ENCODE results near the gene CTNNBL1. TPM values are rescaled to one million over a fixed set of nuclear protein-coding genes. Genes with fewer than 3 reads are reported as not detected.

Gene CTNNBL1
- total and polyA plus RNA-seq, 5 donors: 43.8 to 65.7 (median 54.7) TPM

DNA sequence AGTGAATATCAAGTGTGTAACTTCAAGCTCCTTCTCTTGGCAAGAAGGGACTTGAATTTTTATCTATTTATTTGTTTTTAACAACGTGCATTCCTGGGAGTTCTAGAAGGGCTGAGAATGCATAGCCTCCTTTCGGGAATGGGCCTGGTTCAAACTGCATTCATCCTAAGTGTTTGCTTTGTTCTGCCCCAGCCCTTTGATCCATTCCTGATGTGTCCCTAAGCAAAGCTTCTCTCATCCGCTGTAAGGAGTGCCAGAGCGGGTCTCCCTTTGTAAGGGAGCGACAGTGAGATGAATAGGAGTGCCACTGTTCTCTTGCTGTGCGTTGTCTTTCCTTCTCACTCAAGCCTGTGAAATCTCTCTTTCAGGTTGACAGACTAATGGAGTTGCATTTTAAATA lies 148.1 kb downstream of the CTNNBL1 start:
- intact Hi-C loops (cut with DNase I): no loop called here
- H3K9me3 ChIP-seq (ENCODE audit: control insufficient read depth, low read length): no peaks in the 10 kb centered on the region
- no peaks in the 10 kb centered on the region for H3K4me1 ChIP-seq (ENCODE audit: control insufficient read depth, insufficient read depth, low read length)
- H3K4me3 ChIP-seq (ENCODE audit: low read length): no peak overlapping the region
- no peak overlapping the region for H3K27ac ChIP-seq (ENCODE audit: low read length)
- DNase-seq: no peak
- H3K27me3 ChIP-seq (ENCODE audit: control insufficient read depth, insufficient read depth): no peaks in the 10 kb centered on the region
- 90% methylated on average over 6 of the region's 6 CpGs for WGBS
- no peak for ATAC-seq

GRCh38 chr20:37845241-37845681 lies 151.4 kb downstream of the CTNNBL1 start:
- Histone ChIP-seq H3K9me3 (ENCODE audit: control insufficient read depth, low read length) (no peaks in the 10 kb centered on the region), H3K4me1 (ENCODE audit: control insufficient read depth, insufficient read depth, low read length) (no peaks in the 10 kb centered on the region), H3K27ac (ENCODE audit: low read length) (peak overlapping the region; percentile 60), H3K4me3 (ENCODE audit: low read length) (no peak overlapping the region), H3K27me3 (ENCODE audit: control insufficient read depth, insufficient read depth) (no peaks in the 10 kb centered on the region)
- ATAC-seq: peak; percentile 89 to 91
- intact Hi-C loops (cut with DNase I): no loop called here
- WGBS: 48% methylated on average over 10 of the region's 10 CpGs
- DNase-seq: peak; percentile 40 to 77 (median 76)

- ATAC-seq (no peak), DNase-seq (no peak)
- Histone ChIP-seq H3K4me1 (ENCODE audit: control insufficient read depth, insufficient read depth, low read length) (no peaks in the 10 kb centered on the region), H3K9me3 (ENCODE audit: control insufficient read depth, low read length) (no peaks in the 10 kb centered on the region), H3K27ac (ENCODE audit: low read length) (no peak overlapping the region), H3K27me3 (ENCODE audit: control insufficient read depth, insufficient read depth) (no peaks in the 10 kb centered on the region), H3K4me3 (ENCODE audit: low read length) (no peak overlapping the region)
- WGBS: 81% methylated on average over 5 of the region's 5 CpGs
- intact Hi-C loops (cut with DNase I): no loop called here
Observed at GRCh38 chr20:37845878-37846277, 152.0 kb downstream of the CTNNBL1 start.

DNA sequence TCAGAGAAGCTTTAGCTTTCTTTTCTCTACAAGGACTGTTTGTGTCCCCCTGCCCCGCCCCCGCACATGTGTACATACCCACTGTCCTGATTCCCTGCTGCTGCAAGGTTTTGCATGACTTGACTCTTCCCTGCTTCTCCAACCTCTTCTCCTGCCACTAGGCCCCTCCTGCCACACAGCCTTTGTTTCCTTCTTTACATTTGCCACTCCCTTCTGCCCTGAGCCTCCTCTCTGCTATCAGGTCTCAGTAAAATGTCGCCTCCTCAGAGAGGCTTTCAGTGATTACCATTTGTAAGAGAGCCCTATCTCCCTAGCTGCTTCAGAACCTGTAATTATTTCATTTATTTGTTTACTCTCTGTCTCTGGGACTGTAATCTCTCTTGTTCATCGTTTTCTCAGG lies 152.7 kb downstream of the CTNNBL1 start:
- ATAC-seq (no peak), DNase-seq (no peak)
- Histone ChIP-seq H3K27ac (ENCODE audit: low read length) (no peak overlapping the region), H3K4me3 (ENCODE audit: low read length) (no peak overlapping the region), H3K27me3 (ENCODE audit: control insufficient read depth, insufficient read depth) (no peaks in the 10 kb centered on the region), H3K4me1 (ENCODE audit: control insufficient read depth, insufficient read depth, low read length) (no peaks in the 10 kb centered on the region), H3K9me3 (ENCODE audit: control insufficient read depth, low read length) (no peaks in the 10 kb centered on the region)
- 91% methylated on average over 4 of the region's 4 CpGs for WGBS
- intact Hi-C loops (cut with DNase I): no loop called here

DNA sequence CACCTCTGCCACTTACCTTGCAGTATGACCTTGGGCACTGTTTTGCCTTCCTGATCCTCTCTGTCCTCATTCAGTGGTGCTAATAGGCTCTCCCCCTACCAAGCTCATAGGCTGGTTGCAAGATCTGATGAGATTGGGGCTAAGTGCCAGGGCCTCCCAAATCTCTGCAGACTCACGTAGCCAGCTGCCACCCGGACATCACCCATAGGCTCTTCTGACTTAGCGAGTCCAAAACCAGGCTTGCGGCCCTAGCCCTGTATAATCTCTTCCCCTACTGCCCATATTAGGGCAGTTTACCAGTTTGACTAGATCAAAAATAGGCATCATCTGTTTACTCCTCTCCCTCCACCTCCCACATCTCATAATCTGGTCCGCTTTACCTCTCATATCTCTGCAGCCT lies 154.9 kb downstream of the CTNNBL1 start:
- Histone ChIP-seq H3K27ac (ENCODE audit: low read length) (no peak overlapping the region), H3K9me3 (ENCODE audit: control insufficient read depth, low read length) (no peaks in the 10 kb centered on the region), H3K4me1 (ENCODE audit: control insufficient read depth, insufficient read depth, low read length) (no peaks in the 10 kb centered on the region), H3K27me3 (ENCODE audit: control insufficient read depth, insufficient read depth) (no peaks in the 10 kb centered on the region), H3K4me3 (ENCODE audit: low read length) (no peak overlapping the region)
- intact Hi-C loops (cut with DNase I): no loop called here
- 79% methylated on average over 5 of the region's 5 CpGs for WGBS
- ATAC-seq (no peak), DNase-seq (no peak)

GRCh38 chr20:37849156-37849555 lies 155.3 kb downstream of the CTNNBL1 start:
- H3K27ac ChIP-seq (ENCODE audit: low read length): no peak overlapping the region
- no peaks in the 10 kb centered on the region for H3K9me3 ChIP-seq (ENCODE audit: control insufficient read depth, low read length)
- no peaks in the 10 kb centered on the region for H3K27me3 ChIP-seq (ENCODE audit: control insufficient read depth, insufficient read depth)
- intact Hi-C loops (cut with DNase I): no loop called here
- H3K4me3 ChIP-seq (ENCODE audit: low read length): no peak overlapping the region
- WGBS: 95% methylated on average over 9 of the region's 9 CpGs
- ATAC-seq (no peak), DNase-seq (no peak)
- H3K4me1 ChIP-seq (ENCODE audit: control insufficient read depth, insufficient read depth, low read length): no peaks in the 10 kb centered on the region

- no peaks in the 10 kb centered on the region for H3K27me3 ChIP-seq (ENCODE audit: control insufficient read depth, insufficient read depth)
- H3K9me3 ChIP-seq (ENCODE audit: control insufficient read depth, low read length): no peaks in the 10 kb centered on the region
- no peak for ATAC-seq
- DNase-seq: no peak
- no peak overlapping the region for H3K4me3 ChIP-seq (ENCODE audit: low read length)
- WGBS: 94% methylated on average over 2 of the region's 2 CpGs
- no peak overlapping the region for H3K27ac ChIP-seq (ENCODE audit: low read length)
- intact Hi-C loops (cut with DNase I): no loop called here
- no peaks in the 10 kb centered on the region for H3K4me1 ChIP-seq (ENCODE audit: control insufficient read depth, insufficient read depth, low read length)
Observed at GRCh38 chr20:37849566-37849965, 155.7 kb downstream of the CTNNBL1 start.

GRCh38 chr20:37850036-37850592 lies 156.3 kb downstream of the CTNNBL1 start:
- no peaks in the 10 kb centered on the region for H3K9me3 ChIP-seq (ENCODE audit: control insufficient read depth, low read length)
- no peaks in the 10 kb centered on the region for H3K4me1 ChIP-seq (ENCODE audit: control insufficient read depth, insufficient read depth, low read length)
- H3K4me3 ChIP-seq (ENCODE audit: low read length): no peak overlapping the region
- no peaks in the 10 kb centered on the region for H3K27me3 ChIP-seq (ENCODE audit: control insufficient read depth, insufficient read depth)
- intact Hi-C loops (cut with DNase I): no loop called here
- 87% methylated on average over 6 of the region's 6 CpGs for WGBS
- DNase-seq (no peak), ATAC-seq (no peak)
- no peak overlapping the region for H3K27ac ChIP-seq (ENCODE audit: low read length)

- H3K4me3 ChIP-seq (ENCODE audit: low read length): no peak overlapping the region
- no peaks in the 10 kb centered on the region for H3K27me3 ChIP-seq (ENCODE audit: control insufficient read depth, insufficient read depth)
- H3K4me1 ChIP-seq (ENCODE audit: control insufficient read depth, insufficient read depth, low read length): no peaks in the 10 kb centered on the region
- DNase-seq: no peak
- 58% methylated on average over 10 of the region's 10 CpGs for WGBS
- H3K27ac ChIP-seq (ENCODE audit: low read length): peak overlapping the region; percentile 45
- no peaks in the 10 kb centered on the region for H3K9me3 ChIP-seq (ENCODE audit: control insufficient read depth, low read length)
- intact Hi-C loops (cut with DNase I): no loop called here
- peak; percentile 57 to 69 for ATAC-seq
Observed at GRCh38 chr20:37850724-37851355, 157.0 kb downstream of the CTNNBL1 start.

DNA sequence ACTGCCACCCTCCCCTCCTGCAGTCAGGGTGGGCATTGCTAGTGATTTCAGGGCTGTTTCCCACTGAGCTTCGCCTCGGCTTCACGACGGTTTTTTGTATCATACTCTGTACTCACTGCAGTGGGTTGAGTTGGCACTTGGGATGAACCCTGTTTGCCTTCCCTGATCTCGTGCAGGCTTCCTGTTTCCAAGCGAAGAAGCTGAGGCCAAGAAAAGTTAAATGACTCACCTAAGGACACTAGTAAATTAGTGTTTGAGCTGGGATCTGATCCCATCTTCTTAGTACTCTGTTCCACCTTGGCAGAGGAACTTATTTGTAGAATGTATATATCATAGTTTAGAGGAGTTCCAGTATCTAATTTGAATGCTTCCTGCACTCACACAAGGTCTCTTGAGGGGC lies 158.8 kb downstream of the CTNNBL1 start:
- no peak overlapping the region for H3K4me3 ChIP-seq (ENCODE audit: low read length)
- H3K27me3 ChIP-seq (ENCODE audit: control insufficient read depth, insufficient read depth): no peaks in the 10 kb centered on the region
- H3K27ac ChIP-seq (ENCODE audit: low read length): no peak overlapping the region
- ATAC-seq (no peak), DNase-seq (no peak)
- peaks cover 4% of the 10 kb centered on the region for H3K4me1 ChIP-seq (ENCODE audit: control insufficient read depth, insufficient read depth, low read length)
- 91% methylated on average over 6 of the region's 6 CpGs for WGBS
- no peaks in the 10 kb centered on the region for H3K9me3 ChIP-seq (ENCODE audit: control insufficient read depth, low read length)
- intact Hi-C loops (cut with DNase I): no loop called here

DNA sequence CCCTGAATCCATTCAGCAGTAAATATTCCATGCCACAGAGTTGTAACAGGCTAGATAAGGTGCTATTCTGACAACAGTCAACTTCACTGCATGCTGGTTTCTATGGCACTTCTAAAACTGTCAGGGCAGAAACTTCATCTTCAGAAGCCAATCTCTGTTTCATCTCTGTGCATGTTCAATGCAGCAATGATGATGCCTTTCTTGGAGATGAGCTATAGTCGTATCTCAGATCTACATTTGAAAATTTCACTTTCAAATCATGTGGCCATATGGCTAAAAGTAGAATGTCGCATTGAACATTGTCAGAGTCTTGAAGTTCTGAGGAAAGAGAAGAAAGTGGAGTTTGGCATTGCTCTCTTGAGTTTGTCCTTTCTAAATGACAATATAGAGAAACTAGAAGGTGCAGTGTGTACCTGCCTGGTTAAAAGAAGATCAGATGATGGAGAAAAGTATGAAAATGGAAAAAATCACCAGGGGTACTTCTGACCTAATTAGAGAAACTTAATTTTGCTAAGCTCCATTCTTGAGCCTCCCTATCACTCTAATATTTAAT lies 160.1 kb downstream of the CTNNBL1 start:
- DNase-seq: no peak
- intact Hi-C loops (cut with DNase I): no loop called here
- Histone ChIP-seq H3K4me3 (ENCODE audit: low read length) (no peak overlapping the region), H3K4me1 (ENCODE audit: control insufficient read depth, insufficient read depth, low read length) (peaks cover 4% of the 10 kb centered on the region), H3K27me3 (ENCODE audit: control insufficient read depth, insufficient read depth) (no peaks in the 10 kb centered on the region), H3K9me3 (ENCODE audit: control insufficient read depth, low read length) (no peaks in the 10 kb centered on the region), H3K27ac (ENCODE audit: low read length) (no peak overlapping the region)
- WGBS: 95% methylated on average over 2 of the region's 2 CpGs
- ATAC-seq: no peak

All from right cardiac atrium (tissue), 5 donors.